Fibroblast of skin of left quadriceps (primary cell): Measurements from ENCODE around the gene BBS9.

ENCODE experiments used
- DNase-seq, 2 experiments: peaks; one replicate each; pipeline ENCODE4 v3.0.0-alpha.2; 2013; ENCODE audit warnings: low read depth in 2 of 2

The BBS9 gene

DNA sequence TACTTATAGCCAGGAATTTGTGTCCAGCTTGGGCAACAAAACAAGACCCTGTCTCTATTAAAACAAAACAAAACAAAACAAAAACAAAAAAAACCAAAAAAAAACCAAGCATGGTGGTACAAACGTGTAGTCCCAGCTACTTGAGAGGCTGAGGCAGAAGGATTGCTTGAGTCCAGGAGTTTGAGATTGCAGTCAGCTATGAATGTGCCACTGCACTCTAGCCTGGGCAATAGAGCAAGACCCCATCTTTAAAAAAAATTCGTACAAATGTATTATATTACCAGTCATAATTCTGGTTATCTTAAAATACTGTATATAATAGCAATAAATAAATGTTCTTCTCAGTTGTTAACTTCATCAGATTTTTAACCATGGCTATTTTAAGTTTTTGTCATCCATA, 2.3 kb upstream of the BBS9 start:
- no peak for DNase-seq

DNA sequence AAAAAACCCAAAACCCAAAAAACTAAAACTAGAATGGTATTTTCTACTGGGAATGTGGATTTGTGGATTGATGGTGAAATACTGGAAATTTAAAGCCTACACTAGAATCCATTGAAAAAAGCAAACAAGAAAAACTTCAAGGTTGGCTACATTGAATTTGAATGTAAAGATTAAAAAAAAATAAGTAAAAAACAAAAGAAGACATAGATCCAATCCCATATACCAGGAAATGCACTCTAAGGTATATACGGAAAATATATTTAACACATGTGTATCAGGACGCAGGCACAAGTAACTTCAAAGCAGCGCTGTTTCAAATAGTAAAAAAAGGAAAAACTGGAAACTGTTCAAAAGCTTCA, 754 bp upstream of the BBS9 start:
- no peak for DNase-seq

DNA sequence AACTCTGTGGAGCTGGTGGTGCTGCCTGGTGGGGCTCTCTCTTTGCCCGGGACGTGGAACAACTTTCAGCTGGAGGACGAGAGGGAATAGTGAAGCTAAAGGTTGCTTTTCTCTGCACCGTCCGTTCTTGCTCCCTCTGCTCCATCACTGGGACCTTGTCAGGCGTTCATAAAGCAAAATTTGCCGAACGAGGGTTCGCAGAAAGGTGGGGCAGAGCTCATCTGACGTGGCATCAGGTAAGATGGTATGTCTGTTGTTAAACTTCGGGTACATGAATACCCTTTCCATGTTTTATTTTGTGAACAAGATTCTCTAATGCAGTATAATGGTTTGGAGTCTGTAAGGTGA, 416 bp downstream of the BBS9 start:
- no peak for DNase-seq

DNA sequence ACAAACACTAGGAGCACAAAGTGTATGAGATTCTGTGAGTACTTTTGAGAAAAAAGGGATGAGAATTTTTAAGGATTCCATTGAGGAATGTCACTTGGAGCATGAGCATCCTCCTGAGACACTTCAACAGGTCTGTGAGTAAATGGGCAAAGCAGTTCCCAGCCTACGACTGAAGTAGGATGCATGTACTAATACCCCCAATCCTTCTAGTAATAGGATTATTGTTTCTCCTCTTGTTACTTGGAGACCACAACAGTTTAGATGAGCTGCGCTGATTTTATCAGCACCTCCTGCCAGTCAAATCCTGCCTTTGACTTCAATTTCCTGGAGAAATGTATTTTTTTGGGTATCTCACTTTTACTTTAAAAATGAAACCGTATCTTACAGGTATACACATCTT, 820 bp downstream of the BBS9 start:
- no peak for DNase-seq

DNA sequence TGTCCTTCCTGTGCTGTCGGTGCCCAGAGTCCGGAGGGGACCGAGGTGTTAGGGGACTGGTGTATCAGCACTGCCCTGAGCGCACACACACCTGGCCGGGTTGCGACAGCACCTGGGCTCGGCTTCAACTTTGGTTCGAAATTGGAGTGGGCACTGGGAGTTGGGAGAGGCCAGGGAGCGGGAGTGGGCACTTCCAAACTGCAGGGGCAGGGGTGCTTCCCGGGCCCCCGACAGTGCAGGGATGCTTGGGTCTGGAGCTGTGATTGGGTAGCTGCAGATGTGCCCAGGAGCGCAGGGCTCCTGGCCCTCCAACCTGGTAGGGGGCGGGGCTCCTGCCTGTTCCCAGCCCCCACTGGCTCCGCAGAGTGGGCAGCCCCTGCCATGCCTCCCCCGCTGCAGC, 7.7 kb downstream of the BBS9 start:
- no peak for DNase-seq

DNA sequence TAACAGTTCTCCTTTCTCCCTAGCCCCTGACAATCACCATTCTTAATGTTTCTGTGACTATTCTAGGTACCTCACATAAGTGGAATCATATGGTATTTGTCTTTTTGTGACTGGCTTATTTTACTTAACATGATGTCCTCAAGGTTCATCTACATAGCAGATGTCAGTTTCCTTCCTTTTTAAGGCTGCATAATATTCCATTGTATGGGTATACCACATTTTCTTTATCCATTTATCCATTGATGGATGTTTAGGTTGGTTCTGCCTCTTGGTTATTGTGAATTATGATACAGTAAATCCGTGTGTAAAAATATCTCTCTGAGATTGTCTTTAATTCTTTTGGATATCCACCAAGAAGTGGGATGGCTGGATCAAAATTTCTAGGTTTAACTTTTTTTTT, 13.2 kb downstream of the BBS9 start:
- no peak for DNase-seq

DNA sequence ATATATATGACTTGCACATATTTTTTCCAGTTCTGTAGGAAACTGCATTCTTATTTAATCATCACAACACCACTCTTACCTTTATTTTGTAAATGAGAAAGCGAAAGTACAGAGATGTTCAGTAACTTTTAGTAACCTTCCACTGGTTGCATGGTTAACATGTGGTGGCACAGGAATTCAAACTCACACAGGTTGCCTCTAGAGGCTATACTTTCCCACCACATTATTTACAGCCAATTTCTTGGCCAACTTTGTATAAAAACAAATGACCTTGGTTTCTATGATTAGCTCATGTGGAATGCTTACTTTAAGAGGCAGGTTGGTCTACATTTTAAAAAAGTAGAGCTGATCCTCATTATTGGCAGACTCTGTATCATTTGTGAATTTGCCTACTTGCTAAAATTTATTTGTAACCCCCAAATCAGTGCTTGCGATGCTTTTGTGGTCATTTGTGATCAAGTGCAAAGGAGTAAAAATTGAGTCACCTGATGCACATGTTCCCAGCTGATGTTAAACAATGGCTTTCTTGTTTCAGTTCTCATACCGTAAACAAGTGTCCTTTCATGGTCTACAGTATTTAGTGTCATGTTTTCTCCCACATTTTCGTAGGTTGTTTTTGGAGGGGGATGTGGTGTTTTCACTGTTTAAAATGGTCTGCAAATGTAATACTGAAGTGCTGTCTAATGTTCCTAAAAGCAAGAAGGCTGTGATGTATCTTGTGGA, 14.8 kb downstream of the BBS9 start:
- DNase-seq = no peak

DNA sequence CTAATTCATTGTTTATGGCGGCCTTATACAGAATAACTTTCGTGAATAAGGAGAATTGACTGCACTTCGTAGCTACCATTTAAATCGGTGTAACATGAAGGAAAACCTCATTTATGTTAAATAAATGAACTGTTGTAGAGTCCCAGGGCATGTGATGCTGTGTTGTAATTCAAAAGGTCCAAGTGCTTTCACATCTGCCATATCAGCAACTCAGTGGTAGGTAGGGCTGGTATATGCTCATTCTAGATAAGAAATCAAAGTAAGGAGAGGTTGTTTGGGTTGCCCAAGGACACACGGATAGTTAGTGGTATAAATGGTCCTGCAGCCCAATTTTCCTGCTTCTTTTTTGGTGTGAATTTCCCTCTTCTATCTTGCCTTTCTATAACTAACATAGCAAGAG, 15.8 kb downstream of the BBS9 start:
- DNase-seq = no peak

DNA sequence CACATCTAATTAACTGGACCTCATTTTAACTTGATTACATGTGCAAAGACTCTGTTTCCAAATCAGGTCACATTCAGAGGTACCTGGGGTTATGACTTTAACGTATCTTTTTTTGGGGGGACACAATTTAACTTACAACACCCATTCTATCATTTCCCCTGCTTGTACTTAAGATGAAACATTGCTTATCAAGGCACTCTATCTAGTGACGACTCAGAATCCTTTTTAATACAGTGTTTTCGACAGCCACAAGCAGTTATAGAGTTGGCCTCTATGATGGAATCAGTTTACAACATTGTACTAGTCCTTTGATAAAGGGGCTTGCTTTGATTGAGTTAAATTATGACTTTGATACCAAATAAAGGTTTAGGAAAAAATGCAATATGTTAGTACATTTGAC, 22.7 kb downstream of the BBS9 start:
- DNase-seq = no peak

DNA sequence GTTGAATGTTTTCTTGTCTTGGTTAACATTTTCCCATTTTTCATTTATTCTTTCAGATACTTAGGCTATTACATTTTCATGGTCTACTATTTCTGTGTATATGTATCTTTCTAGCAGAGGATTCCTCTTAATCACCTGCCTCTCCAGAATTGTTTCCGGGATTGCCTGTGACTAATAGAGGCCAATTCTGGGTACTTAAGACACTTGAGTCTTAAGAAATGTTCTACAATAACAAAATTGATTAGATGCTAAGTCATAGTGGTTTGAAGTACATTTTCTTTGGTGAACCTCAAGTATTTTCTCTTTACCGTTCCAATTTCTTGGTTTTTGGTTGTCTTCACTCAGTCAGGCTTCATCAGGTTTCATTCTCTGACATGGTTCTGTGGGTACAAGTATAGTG, 26.4 kb downstream of the BBS9 start:
- DNase-seq = peak in 1 of 2 experiments; percentile 9

DNA sequence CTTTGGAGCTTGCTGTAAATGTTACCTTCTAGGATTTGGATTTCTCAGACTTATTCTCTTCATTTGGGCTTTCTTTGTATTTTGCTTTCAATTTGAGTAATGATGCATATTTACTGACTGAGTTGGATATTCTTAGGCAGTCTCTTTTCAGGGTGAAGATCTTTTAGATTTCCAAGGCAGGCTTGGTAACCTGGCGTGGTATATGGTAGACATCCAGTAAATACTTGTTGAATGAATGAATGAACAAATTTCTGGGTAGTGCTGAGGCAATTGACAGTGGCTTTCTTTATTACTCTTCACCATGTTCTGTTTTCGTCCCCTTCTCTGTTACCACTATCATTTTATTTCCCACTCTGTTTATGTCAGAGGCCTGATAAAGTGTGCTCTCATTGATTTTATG, 27.1 kb downstream of the BBS9 start:
- DNase-seq = no peak

DNA sequence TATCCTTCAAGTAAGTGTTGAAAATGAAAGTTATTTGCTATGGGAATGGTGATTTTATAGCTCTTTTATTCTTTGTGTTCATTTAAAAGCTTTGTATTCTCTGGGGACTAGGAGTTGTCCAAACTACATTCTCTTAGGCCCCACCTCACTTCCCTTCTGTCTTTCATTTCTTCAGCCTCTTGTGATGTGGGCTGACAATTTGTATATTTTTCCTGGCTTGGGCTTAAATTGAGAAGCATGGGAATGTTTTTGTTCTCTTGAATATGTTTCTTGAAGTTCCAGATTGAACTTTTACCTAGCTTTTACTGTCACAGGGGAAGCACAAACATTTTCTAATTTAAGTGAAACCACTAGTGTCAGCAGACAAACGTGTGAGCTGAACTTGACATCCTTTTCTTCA, 27.9 kb downstream of the BBS9 start:
- DNase-seq = peak in 1 of 2 experiments; percentile 24

DNA sequence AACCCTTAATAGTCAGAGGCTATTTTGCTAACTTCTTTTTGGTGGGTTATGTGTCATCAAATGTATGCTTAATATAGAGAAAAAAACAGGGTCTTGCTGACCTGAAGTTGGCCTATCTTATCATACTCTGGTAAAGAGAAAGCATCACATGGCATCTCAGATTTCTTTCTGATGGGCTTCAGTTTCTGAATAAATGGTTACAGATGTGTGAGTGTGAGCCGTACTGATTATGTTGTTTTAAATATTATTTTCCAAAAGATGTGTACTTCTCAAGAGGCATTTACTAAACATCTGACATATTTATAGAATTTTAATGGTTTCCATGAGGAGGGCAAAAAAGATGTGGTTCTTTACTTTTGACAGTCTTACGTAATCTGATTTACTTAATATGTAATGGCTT, 28.4 kb downstream of the BBS9 start:
- peak; percentile 33 to 34 for DNase-seq

DNA sequence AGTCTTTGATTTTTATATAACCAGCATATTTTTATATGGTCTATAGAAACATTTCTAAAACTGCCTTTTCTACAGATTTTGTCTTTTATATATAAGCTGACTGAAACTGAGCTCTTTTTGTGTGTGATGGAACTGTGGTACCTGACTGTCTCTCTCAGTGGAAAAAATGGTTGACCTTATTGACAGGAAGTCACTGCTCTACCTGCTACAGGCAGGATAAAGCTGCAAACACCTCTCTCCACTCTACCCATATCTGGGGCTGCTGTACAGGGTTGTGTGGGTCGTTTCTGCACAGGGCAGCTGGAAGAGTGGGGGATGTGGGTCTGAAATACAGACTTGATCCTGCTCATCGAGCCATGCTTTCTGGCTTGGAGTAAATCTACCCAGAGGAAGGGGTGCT, 48.5 kb downstream of the BBS9 start:
- no peak for DNase-seq

DNA sequence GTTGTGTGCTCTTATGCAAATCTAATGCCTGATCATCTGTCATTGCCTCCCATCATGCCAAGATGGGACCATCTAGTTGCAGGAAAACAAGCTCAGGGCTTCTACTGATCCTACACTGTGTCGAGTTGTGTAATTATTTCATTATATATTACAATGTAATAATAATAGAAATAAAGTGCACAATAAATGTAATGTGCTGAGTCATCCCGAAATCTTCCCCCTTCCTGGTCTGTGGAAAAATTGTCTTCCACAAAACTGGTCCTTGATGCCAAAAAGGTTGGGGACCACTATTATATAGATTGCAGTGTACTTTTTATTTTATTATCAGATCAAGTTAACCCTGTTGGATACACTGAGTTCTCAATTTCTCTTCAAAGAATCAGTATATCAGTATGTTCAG, 50.2 kb downstream of the BBS9 start:
- DNase-seq = no peak

DNA sequence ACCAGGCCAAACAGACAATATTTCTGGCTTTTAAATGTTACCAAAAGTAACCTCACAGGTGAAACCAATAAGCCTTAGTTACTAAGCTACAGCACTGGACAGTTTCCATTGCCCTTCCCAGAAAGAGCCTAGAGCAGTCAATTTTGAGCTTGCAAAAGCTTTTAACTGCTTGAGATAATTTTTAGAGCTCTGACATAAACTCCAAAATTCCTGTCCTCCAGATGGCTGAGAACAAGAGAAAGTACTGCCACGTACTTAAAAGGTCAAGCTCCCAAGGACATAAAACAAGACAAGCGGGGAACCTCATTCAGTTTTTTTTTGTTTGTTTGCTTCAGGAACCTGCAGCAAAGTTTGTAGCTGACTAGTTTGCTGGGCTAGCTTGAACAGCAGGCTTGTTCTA, 54.1 kb downstream of the BBS9 start:
- DNase-seq = no peak

DNA sequence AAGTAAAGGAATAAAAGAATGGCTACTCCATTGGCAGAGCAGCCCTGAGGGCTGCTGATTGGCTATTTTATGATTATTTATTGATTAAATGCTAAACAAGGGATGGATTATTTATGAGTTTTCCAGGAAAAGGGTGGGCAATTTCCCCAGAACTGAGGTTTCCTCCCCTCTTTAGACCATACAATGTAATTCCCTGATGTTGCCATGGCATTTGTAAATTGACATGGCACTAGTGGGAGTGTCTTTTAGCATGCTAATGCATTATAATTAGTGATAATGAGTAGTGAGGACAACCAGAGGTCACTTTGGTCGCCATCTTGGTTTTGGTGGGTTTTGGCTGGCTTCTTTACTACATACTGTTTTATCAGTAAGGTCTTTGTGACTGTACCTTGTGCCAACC, 55.5 kb downstream of the BBS9 start:
- DNase-seq = no peak

DNA sequence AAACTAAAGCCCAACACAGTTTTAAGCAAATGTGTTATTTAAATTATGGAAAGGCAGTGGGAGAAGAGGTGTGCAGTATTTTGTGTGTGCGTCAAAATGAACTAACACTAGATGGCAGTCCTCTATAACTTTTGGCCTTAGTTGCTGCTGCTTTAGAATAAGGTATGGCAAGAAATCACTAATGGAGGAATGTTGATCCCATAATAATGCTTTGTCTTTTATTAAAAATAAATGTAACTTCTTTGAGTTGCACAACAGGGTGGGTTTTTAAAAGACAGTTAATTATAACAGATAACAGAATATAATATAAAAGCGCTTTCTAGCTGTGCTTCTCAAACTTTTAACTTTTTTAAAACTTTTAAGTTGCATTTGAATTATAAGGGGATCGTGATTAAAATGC, 56.4 kb downstream of the BBS9 start:
- peak; percentile 36 to 46 for DNase-seq

DNA sequence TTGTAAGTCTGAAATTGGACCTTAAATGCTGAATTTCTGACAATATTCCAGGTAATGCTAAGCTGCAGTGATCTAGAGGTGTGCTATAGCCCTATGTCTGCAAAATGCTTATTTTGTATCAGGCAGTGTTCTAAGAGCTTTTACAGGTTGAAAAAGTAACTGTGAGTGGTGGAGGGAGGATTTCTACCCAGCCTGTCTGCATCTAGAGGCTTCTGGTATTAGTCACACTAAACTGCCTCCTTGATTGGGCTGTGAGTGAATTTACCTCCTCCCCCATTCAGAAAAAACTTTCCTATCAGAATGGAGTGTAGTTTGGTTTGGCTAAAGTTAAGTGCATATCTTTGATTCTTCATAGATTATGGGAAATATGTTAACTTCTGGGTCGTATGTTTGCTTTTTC, 56.8 kb downstream of the BBS9 start:
- DNase-seq = peak; percentile 17 to 20

DNA sequence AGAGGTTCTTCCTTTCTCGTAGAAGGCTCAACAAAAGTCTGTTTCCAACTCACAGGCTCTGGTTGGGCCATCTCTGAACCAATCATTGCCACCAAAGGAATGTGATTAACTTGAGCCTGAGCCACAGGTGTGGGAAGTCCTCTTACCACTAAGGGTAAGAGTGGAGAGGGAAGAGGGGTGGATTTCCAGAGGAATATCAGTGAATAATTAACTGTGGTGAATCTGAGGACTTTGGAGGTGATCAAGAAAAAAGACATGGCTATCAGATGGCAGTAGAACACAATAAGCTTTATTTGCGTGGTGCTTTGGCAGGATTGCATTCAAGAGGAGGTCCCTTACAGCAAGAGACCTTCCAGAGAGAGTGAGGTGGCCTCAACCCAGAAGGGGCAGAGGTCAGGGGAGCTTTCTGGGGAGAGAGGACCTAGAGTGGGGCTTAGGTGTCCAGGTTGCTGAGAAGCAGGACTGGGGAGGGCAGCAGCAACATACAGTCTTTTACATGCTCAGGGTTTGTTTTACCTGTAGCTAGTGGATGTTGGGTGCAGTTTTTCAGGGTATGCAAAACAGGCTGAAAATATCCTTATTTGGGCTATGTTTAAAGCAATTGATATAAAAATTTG, 61.4 kb downstream of the BBS9 start:
- no peak for DNase-seq

DNA sequence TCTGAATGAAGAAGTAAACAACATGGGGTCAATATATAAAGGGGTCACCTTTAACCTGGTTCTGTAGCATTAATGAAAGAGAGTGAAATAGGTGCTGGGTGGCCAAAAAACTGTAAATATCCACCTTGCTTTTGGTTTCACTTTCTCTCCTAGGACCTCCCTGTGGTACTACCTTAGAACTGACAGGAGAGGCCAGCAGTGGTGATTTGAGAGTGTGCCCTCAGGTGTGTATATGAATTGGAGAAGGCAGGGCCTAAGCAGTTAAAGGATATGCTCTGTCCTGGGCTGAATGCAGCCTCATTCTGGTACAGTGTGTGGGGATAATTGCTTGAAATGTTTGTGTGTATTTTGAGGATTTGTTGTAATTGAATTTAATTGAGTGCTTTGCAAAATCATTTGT, 62.0 kb downstream of the BBS9 start:
- DNase-seq = no peak

DNA sequence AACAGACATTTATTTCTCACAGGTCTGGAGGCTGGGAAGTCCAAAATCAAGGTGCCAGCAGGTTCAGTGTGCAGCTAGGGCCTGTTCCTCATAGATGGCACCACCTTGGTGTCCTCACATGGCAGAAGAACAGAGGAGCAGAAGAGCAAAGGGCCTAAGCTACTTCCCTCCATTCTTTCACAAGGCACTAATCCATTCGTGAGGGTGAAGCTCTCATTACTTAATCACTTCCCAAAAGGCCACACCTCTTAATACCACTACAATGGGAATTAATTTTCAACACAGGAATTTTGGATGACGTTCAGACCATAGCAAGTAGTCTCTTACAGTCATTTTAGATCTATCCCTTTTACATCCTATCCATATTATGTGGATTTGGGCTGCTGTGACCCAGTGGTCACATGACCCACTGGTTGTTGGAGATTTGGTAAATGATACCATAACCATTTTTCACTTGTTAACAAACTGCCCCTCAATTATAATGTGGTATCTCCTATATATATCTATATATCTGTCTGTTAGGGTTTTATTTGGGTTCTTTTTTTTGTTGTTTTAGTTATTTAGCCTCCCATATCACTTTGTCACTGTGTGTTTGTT, 63.4 kb downstream of the BBS9 start:
- DNase-seq = no peak

DNA sequence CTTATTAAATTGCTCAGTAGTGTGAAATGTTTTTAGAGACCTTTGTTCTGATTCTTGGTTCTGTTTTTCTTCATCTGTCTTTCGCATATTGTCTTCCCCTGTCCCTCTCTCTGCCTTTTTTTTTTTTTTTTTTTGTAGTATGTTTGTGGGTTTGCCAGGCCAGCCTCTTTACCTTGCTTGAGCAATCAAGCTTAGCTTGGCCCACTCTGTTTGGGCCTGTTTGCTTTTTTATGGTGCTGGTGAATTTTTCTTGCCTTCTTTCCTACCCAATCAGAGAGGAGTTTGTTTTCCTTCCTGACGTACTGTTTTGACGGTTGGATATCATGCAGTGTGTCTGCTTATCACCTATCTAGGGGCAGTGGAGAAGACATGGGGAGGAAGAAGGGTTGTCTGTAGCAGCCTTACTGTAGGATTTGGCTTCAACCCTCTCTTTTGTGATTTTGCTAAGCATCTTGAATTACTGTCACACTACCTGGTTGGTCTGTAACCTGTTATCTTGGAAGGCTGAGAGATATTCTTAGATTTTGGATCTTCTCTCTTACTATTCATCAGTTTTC, 64.0 kb downstream of the BBS9 start:
- DNase-seq = no peak
